ENCODE results near the gene CD63.

Gene CD63

GRCh38 chr12:55733021-55733555 lies 4.3 kb upstream of the CD63 start:
- peaks cover 19% of the 10 kb centered on the region for H3K4me1 ChIP-seq (ENCODE audit: low read length)
- no peaks in the 10 kb centered on the region for H3K9me3 ChIP-seq (replicated peaks; ENCODE audit: insufficient read depth, low read length)
- H3K27me3 ChIP-seq (replicated peaks; ENCODE audit: insufficient read depth, low read length) = no peaks in the 10 kb centered on the region
- H3K79me2 ChIP-seq (ENCODE audit: low read length) = peaks cover 3% of the 10 kb centered on the region
- no peaks in the 10 kb centered on the region for H4K20me1 ChIP-seq (ENCODE audit: insufficient read depth, low read length)
- no peak for DNase-seq
- no peaks in the 10 kb centered on the region for H3K36me3 ChIP-seq (replicated peaks; ENCODE audit: insufficient read depth, low read length)
- H3K4me3 ChIP-seq (ENCODE audit: low read length) = no peak overlapping the region
- H3K4me2 ChIP-seq (ENCODE audit: low read depth, low read length) = no peak overlapping the region
- H3F3A ChIP-seq (ENCODE audit: insufficient read depth, low read length) = peaks cover 3% of the 10 kb centered on the region; the same call in 1 of the 2 replicates
- TF ChIP-seq EZH2 (optimal IDR thresholded peaks at IDR 0.05; ENCODE audit: low read depth, low read length) (no peak), EZH2phosphoT487 (IDR thresholded peaks at IDR 0.05; ENCODE audit: low read length) (no peak)
- TF ChIP-seq, protein P1, sequence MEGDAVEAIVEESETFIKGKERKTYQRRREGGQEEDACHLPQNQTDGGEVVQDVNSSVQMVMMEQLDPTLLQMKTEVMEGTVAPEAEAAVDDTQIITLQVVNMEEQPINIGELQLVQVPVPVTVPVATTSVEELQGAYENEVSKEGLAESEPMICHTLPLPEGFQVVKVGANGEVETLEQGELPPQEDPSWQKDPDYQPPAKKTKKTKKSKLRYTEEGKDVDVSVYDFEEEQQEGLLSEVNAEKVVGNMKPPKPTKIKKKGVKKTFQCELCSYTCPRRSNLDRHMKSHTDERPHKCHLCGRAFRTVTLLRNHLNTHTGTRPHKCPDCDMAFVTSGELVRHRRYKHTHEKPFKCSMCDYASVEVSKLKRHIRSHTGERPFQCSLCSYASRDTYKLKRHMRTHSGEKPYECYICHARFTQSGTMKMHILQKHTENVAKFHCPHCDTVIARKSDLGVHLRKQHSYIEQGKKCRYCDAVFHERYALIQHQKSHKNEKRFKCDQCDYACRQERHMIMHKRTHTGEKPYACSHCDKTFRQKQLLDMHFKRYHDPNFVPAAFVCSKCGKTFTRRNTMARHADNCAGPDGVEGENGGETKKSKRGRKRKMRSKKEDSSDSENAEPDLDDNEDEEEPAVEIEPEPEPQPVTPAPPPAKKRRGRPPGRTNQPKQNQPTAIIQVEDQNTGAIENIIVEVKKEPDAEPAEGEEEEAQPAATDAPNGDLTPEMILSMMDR (IDR thresholded peaks at IDR 0.05; ENCODE audit: low read length) = no peak
- H2AFZ ChIP-seq (ENCODE audit: low read length) = no peak overlapping the region
- no peaks in the 10 kb centered on the region for H3K9me2 ChIP-seq (replicated peaks; ENCODE audit: insufficient read depth, low read length)
- H3K27ac ChIP-seq (ENCODE audit: low read length) = no peak overlapping the region
- H3K9ac ChIP-seq (ENCODE audit: low read length) = no peak overlapping the region

DNA sequence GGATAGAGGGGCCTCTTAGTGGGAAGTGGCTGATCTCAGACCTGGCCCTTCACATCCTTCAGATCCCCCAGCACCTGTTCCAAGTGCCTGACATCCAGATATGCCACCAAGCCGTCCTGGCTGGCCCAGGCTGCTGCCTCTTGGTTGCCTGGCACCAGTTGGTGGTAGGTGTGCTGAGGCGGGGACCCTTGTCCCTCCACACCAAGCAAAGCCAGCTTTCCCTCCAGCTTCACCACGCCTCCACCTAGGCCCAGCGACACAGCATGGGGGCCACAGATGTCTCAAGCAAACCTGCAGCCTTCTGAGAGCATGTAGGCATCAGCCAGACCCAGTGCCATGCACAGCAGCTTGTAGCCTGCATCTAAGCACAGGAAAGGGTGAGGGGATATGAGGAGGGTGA lies 3.5 kb upstream of the CD63 start:
- Histone ChIP-seq H3K9me2 (replicated peaks; ENCODE audit: insufficient read depth, low read length) (no peaks in the 10 kb centered on the region), H3K27me3 (replicated peaks; ENCODE audit: insufficient read depth, low read length) (no peaks in the 10 kb centered on the region), H3K27ac (ENCODE audit: low read length) (no peak overlapping the region), H3K4me3 (ENCODE audit: low read length) (no peak overlapping the region), H3K9ac (ENCODE audit: low read length) (no peak overlapping the region), H3K36me3 (replicated peaks; ENCODE audit: insufficient read depth, low read length) (no peaks in the 10 kb centered on the region), H2AFZ (ENCODE audit: low read length) (no peak overlapping the region), H3K79me2 (ENCODE audit: low read length) (peaks cover 11% of the 10 kb centered on the region), H4K20me1 (ENCODE audit: insufficient read depth, low read length) (no peaks in the 10 kb centered on the region), H3K4me1 (ENCODE audit: low read length) (peaks cover 19% of the 10 kb centered on the region), H3K4me2 (ENCODE audit: low read depth, low read length) (no peak overlapping the region), H3F3A (ENCODE audit: insufficient read depth, low read length) (no peaks in the 10 kb centered on the region), H3K9me3 (replicated peaks; ENCODE audit: insufficient read depth, low read length) (no peaks in the 10 kb centered on the region)
- no peak for DNase-seq
- TF ChIP-seq EZH2 (optimal IDR thresholded peaks at IDR 0.05; ENCODE audit: low read depth, low read length) = no peak

GRCh38 chr12:55729819-55730818 lies 1.3 kb upstream of the CD63 start:
- peak overlapping the region; percentile 81 for H3K4me3 ChIP-seq (ENCODE audit: low read length)
- no peak for DNase-seq
- H3K9ac ChIP-seq (ENCODE audit: low read length) = peak overlapping the region; percentile 77; the same call in 1 of the 2 replicates
- H2AFZ ChIP-seq (ENCODE audit: low read length) = peak overlapping the region; percentile 80
- H3K36me3 ChIP-seq (replicated peaks; ENCODE audit: insufficient read depth, low read length) = no peaks in the 10 kb centered on the region
- H3K9me3 ChIP-seq (replicated peaks; ENCODE audit: insufficient read depth, low read length) = no peaks in the 10 kb centered on the region
- H3K4me2 ChIP-seq (ENCODE audit: low read depth, low read length) = peak overlapping the region; percentile 95
- H3K9me2 ChIP-seq (replicated peaks; ENCODE audit: insufficient read depth, low read length) = no peaks in the 10 kb centered on the region
- peaks cover 16% of the 10 kb centered on the region for H3K4me1 ChIP-seq (ENCODE audit: low read length)
- no peaks in the 10 kb centered on the region for H4K20me1 ChIP-seq (ENCODE audit: insufficient read depth, low read length)
- H3K27ac ChIP-seq (ENCODE audit: low read length) = no peak overlapping the region
- H3K79me2 ChIP-seq (ENCODE audit: low read length) = peaks cover 15% of the 10 kb centered on the region
- TF ChIP-seq EZH2 (optimal IDR thresholded peaks at IDR 0.05; ENCODE audit: low read depth, low read length) (no peak), EZH2phosphoT487 (IDR thresholded peaks at IDR 0.05; ENCODE audit: low read length) (no peak)
- TF ChIP-seq, protein P1 (IDR thresholded peaks at IDR 0.05; ENCODE audit: low read length) = no peak
- H3F3A ChIP-seq (ENCODE audit: insufficient read depth, low read length) = no peaks in the 10 kb centered on the region
- H3K27me3 ChIP-seq (replicated peaks; ENCODE audit: insufficient read depth, low read length) = no peaks in the 10 kb centered on the region

Data from MM.1S (cell line).